ENCODE measurements around the gene CTNNA1.

CTNNA1 gene

DNA sequence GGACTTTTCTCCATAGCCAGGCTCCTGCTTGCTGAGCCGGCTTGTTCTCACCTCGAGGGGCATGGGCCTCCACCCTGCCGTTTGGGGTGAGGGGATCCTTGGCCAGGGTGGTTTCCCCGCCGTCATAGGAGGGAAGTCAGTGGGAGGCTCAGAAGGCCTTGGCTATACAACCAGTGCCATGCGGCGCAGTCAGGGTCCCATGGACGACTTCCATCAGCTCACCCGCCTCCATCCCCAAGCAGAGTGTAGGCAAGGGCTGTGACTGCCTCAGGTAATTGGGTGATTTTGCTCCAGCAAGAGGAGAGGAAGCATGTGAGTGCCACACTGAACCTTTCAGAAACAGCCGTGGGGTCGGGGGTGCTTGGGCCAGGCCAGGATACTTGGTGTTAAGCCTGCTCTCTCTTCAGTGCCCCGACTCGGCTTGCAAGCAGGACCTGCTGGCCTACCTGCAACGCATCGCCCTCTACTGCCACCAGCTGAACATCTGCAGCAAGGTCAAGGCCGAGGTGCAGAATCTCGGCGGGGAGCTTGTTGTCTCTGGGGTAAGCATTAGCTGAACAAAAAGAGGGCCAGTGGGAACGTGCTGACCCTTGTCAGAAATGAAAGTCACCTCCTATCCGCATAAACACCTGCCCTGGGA is 179.1 kb downstream of the CTNNA1 start:
- ChIA-PET POLR2A (interaction anchor here (0.9 kb wide), 1 partner anchor 8 kb away, joined by 5 read pairs; no protein-coding TSS in a partner anchor), CTCF (interaction anchor here (0.6 to 1.6 kb wide), 5 partner anchors 21 to 349 kb away, joined by 3 to 5 read pairs (median 3); no protein-coding TSS in a partner anchor)
- Histone ChIP-seq H3K36me3 (ENCODE audit: control insufficient read depth in 2 of 2, insufficient read depth in 1 of 2, low read length in 2 of 2) (peaks cover 0 to 87% of the 10 kb centered on the region in 2 experiments; a peak in 2 of 3 replicates), H3K9me3 (ENCODE audit: control insufficient read depth, insufficient read depth, low read depth, low read length) (no peaks in the 10 kb centered on the region), H3K4me3 (ENCODE audit: low read depth, low read length) (no peak overlapping the region), H3K27ac (ENCODE audit: extremely low read depth, low read depth, low read length) (no peak overlapping the region), H3K4me1 (ENCODE audit: control insufficient read depth, insufficient read depth, low read length) (no peaks in the 10 kb centered on the region)
- TF ChIP-seq ZNF366 (tag by site-specific recombination; conservative IDR thresholded peaks at IDR 0.05) (no peak), PATZ1 (tag by site-specific recombination; IDR thresholded peaks at IDR 0.05) (no peak), ZNF837 (tag by site-specific recombination; IDR thresholded peaks at IDR 0.05) (no peak), ZNF830 (tag by site-specific recombination; IDR thresholded peaks at IDR 0.05; ENCODE audit: low read depth) (no peak), ZNF645 (tag by site-specific recombination; IDR thresholded peaks at IDR 0.05) (no peak), ZNF274 (IDR thresholded peaks at IDR 0.05; ENCODE audit: low read length) (no peak), ZNF274 (tag by site-specific recombination; IDR thresholded peaks at IDR 0.05; ENCODE audit: borderline replicate concordance) (no peak), ZNF426 (tag by site-specific recombination; IDR thresholded peaks at IDR 0.05) (no peak)
- TF ChIP-seq, protein P1, sequence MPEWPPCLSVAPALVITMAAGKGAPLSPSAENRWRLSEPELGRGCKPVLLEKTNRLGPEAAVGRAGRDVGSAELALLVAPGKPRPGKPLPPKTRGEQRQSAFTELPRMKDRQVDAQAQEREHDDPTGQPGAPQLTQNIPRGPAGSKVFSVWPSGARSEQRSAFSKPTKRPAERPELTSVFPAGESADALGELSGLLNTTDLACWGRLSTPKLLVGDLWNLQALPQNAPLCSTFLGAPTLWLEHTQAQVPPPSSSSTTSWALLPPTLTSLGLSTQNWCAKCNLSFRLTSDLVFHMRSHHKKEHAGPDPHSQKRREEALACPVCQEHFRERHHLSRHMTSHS (tag by site-specific recombination; IDR thresholded peaks at IDR 0.05) = no peak

- Histone ChIP-seq H3K36me3 (ENCODE audit: control insufficient read depth in 2 of 2, insufficient read depth in 1 of 2, low read length in 2 of 2) (peaks cover 0 to 74% of the 10 kb centered on the region in 2 experiments; a peak in 2 of 3 replicates), H3K4me3 (ENCODE audit: low read depth, low read length) (no peak overlapping the region), H3K27ac (ENCODE audit: extremely low read depth, low read depth, low read length) (no peak overlapping the region), H3K9me3 (ENCODE audit: control insufficient read depth, insufficient read depth, low read depth, low read length) (no peaks in the 10 kb centered on the region), H3K4me1 (ENCODE audit: control insufficient read depth, insufficient read depth, low read length) (no peaks in the 10 kb centered on the region)
- ChIA-PET CTCF (interaction anchor here (1.6 kb wide), 1 partner anchor 108 kb away, joined by 5 read pairs; no protein-coding TSS in a partner anchor), POLR2A (no interaction called here)
- no peak for TF ChIP-seq ZNF302 (tag by site-specific recombination; IDR thresholded peaks at IDR 0.05; ENCODE audit: low read depth)
- no peak for TF ChIP-seq ZNF157 (tag by site-specific recombination; IDR thresholded peaks at IDR 0.05)
- no peak for TF ChIP-seq SP3 (tag by site-specific recombination; IDR thresholded peaks at IDR 0.05)
- no peak for TF ChIP-seq BCL11B (tag by site-specific recombination; IDR thresholded peaks at IDR 0.05; ENCODE audit: low read depth)
- TF ChIP-seq SALL2 (tag by site-specific recombination; IDR thresholded peaks at IDR 0.05; ENCODE audit: borderline replicate concordance) = no peak
- TF ChIP-seq SP7 (tag by site-specific recombination; IDR thresholded peaks at IDR 0.05) = no peak
- no peak for TF ChIP-seq SCRT1 (tag by site-specific recombination; IDR thresholded peaks at IDR 0.05; ENCODE audit: borderline replicate concordance)
- TF ChIP-seq KLF10 (tag by site-specific recombination; IDR thresholded peaks at IDR 0.05) = no peak
- TF ChIP-seq ZNF266 (tag by site-specific recombination; IDR thresholded peaks at IDR 0.05; ENCODE audit: low read depth) = no peak
Measured at GRCh38 chr5:138933522-138934290, 180.5 kb downstream of the CTNNA1 start.

Measured in HEK293 (cell line).